ENCODE measurements around the gene MORC1.
A peak's percentile ranks its signal among the peaks of the same experiment; 100 is the strongest.

The MORC1 gene

GRCh38 chr3:109125902-109126301 is 8.0 kb upstream of the MORC1 start:
- Histone ChIP-seq H3K4me2 (ENCODE audit: low read length, poor library complexity, severe bottlenecking) (no peak overlapping the region), H2BK15ac (ENCODE audit: low read depth, poor library complexity, severe bottlenecking) (no peak overlapping the region), H3K4me1 (ENCODE audit: control insufficient read depth, insufficient read depth, low read depth, low read length) (no peaks in the 10 kb centered on the region), H3K14ac (ENCODE audit: low read length in 2 of 2) (no peak overlapping the region), H3K23ac (ENCODE audit: low read length in 2 of 2) (no peak overlapping the region), H3K4ac (ENCODE audit: low read depth in 1 of 2, low read length in 2 of 2) (no peak overlapping the region), H3K36me3 (ENCODE audit: control insufficient read depth in 1 of 2, insufficient read depth in 2 of 2, low read depth in 1 of 2, low read length in 2 of 2) (no peaks in the 10 kb centered on the region), H2AFZ (ENCODE audit: low read depth, low read length) (no peak overlapping the region), H2BK120ac (ENCODE audit: low read depth, low read length) (no peak overlapping the region), H3K4me3 (ENCODE audit: insufficient read depth in 1 of 2, low read depth in 1 of 2, low read length in 2 of 2) (no peak overlapping the region), H3K27me3 (ENCODE audit: control insufficient read depth in 1 of 2, insufficient read depth in 1 of 2, low read length in 2 of 2) (no peaks in the 10 kb centered on the region), H2BK5ac (ENCODE audit: low read depth, low read length, poor library complexity, severe bottlenecking) (no peak overlapping the region), H3K9me3 (ENCODE audit: control insufficient read depth, low read length) (peaks cover 2% of the 10 kb centered on the region), H3K18ac (ENCODE audit: low read depth in 1 of 2, low read length in 2 of 2) (no peak overlapping the region), H3K9ac (ENCODE audit: low read length) (no peak overlapping the region), H3K79me1 (replicated peaks; ENCODE audit: low read length, poor library complexity, severe bottlenecking) (no peaks in the 10 kb centered on the region), H2BK12ac (ENCODE audit: low read length in 2 of 2) (no peak overlapping the region), H4K8ac (ENCODE audit: low read length) (no peak overlapping the region), H4K91ac (ENCODE audit: low read length) (no peak overlapping the region), H2AK5ac (ENCODE audit: low read length, severe bottlenecking) (no peak overlapping the region), H3K27ac (ENCODE audit: low read length, poor library complexity, severe bottlenecking) (no peak overlapping the region)
- DNase-seq: no peak

- Histone ChIP-seq H2BK120ac (ENCODE audit: low read depth, low read length) (no peak overlapping the region), H3K14ac (ENCODE audit: low read length in 2 of 2) (no peak overlapping the region), H4K91ac (ENCODE audit: low read length) (no peak overlapping the region), H3K36me3 (ENCODE audit: control insufficient read depth in 1 of 2, insufficient read depth in 2 of 2, low read depth in 1 of 2, low read length in 2 of 2) (no peaks in the 10 kb centered on the region), H2AK5ac (ENCODE audit: low read length, severe bottlenecking) (no peak overlapping the region), H2BK15ac (ENCODE audit: low read depth, poor library complexity, severe bottlenecking) (no peak overlapping the region), H2AFZ (ENCODE audit: low read depth, low read length) (no peak overlapping the region), H3K23ac (ENCODE audit: low read length in 2 of 2) (no peak overlapping the region), H3K27ac (ENCODE audit: low read length, poor library complexity, severe bottlenecking) (no peak overlapping the region), H3K4me3 (ENCODE audit: insufficient read depth in 1 of 2, low read depth in 1 of 2, low read length in 2 of 2) (no peak overlapping the region), H3K27me3 (ENCODE audit: control insufficient read depth in 1 of 2, insufficient read depth in 1 of 2, low read length in 2 of 2) (no peaks in the 10 kb centered on the region), H3K4ac (ENCODE audit: low read depth in 1 of 2, low read length in 2 of 2) (no peak overlapping the region), H3K9ac (ENCODE audit: low read length) (no peak overlapping the region), H2BK12ac (ENCODE audit: low read length in 2 of 2) (no peak overlapping the region), H3K4me1 (ENCODE audit: control insufficient read depth, insufficient read depth, low read depth, low read length) (no peaks in the 10 kb centered on the region), H3K4me2 (ENCODE audit: low read length, poor library complexity, severe bottlenecking) (no peak overlapping the region), H3K79me1 (replicated peaks; ENCODE audit: low read length, poor library complexity, severe bottlenecking) (no peaks in the 10 kb centered on the region), H3K18ac (ENCODE audit: low read depth in 1 of 2, low read length in 2 of 2) (no peak overlapping the region), H2BK5ac (ENCODE audit: low read depth, low read length, poor library complexity, severe bottlenecking) (no peak overlapping the region), H3K9me3 (ENCODE audit: control insufficient read depth, low read length) (no peaks in the 10 kb centered on the region), H4K8ac (ENCODE audit: low read length) (no peak overlapping the region)
- DNase-seq: no peak
These were observed 4.8 kb upstream of the MORC1 start for GRCh38 chr3:109122690-109123089.

- H3K4me1 ChIP-seq (ENCODE audit: control insufficient read depth, insufficient read depth, low read depth, low read length): no peaks in the 10 kb centered on the region
- no peak overlapping the region for H2BK5ac ChIP-seq (ENCODE audit: low read depth, low read length, poor library complexity, severe bottlenecking)
- no peak overlapping the region for H3K14ac ChIP-seq (ENCODE audit: low read length in 2 of 2)
- H3K4me2 ChIP-seq (ENCODE audit: low read length, poor library complexity, severe bottlenecking): no peak overlapping the region
- DNase-seq: no peak
- no peak overlapping the region for H3K23ac ChIP-seq (ENCODE audit: low read length in 2 of 2)
- no peaks in the 10 kb centered on the region for H3K36me3 ChIP-seq (ENCODE audit: control insufficient read depth in 1 of 2, insufficient read depth in 2 of 2, low read depth in 1 of 2, low read length in 2 of 2)
- H3K9ac ChIP-seq (ENCODE audit: low read length): no peak overlapping the region
- no peak overlapping the region for H3K4me3 ChIP-seq (ENCODE audit: insufficient read depth in 1 of 2, low read depth in 1 of 2, low read length in 2 of 2)
- H3K18ac ChIP-seq (ENCODE audit: low read depth in 1 of 2, low read length in 2 of 2): no peak overlapping the region
- no peaks in the 10 kb centered on the region for H3K79me1 ChIP-seq (replicated peaks; ENCODE audit: low read length, poor library complexity, severe bottlenecking)
- H3K27ac ChIP-seq (ENCODE audit: low read length, poor library complexity, severe bottlenecking): no peak overlapping the region
- H2AK5ac ChIP-seq (ENCODE audit: low read length, severe bottlenecking): no peak overlapping the region
- H4K91ac ChIP-seq (ENCODE audit: low read length): no peak overlapping the region
- H2BK15ac ChIP-seq (ENCODE audit: low read depth, poor library complexity, severe bottlenecking): no peak overlapping the region
- H3K9me3 ChIP-seq (ENCODE audit: control insufficient read depth, low read length): no peaks in the 10 kb centered on the region
- no peak overlapping the region for H4K8ac ChIP-seq (ENCODE audit: low read length)
- no peaks in the 10 kb centered on the region for H3K27me3 ChIP-seq (ENCODE audit: control insufficient read depth in 1 of 2, insufficient read depth in 1 of 2, low read length in 2 of 2)
- H2AFZ ChIP-seq (ENCODE audit: low read depth, low read length): no peak overlapping the region
- no peak overlapping the region for H2BK12ac ChIP-seq (ENCODE audit: low read length in 2 of 2)
- no peak overlapping the region for H3K4ac ChIP-seq (ENCODE audit: low read depth in 1 of 2, low read length in 2 of 2)
- 90% methylated on average over 4 of the region's 7 CpGs for WGBS
- H2BK120ac ChIP-seq (ENCODE audit: low read depth, low read length): no peak overlapping the region
These were observed 650 bp upstream of the MORC1 start for GRCh38 chr3:109118584-109118983.

- Histone ChIP-seq H3K14ac (ENCODE audit: low read length in 2 of 2) (no peak overlapping the region), H3K79me1 (replicated peaks; ENCODE audit: low read length, poor library complexity, severe bottlenecking) (no peaks in the 10 kb centered on the region), H3K4me1 (ENCODE audit: control insufficient read depth, insufficient read depth, low read depth, low read length) (no peaks in the 10 kb centered on the region), H3K4ac (ENCODE audit: low read depth in 1 of 2, low read length in 2 of 2) (no peak overlapping the region), H3K36me3 (ENCODE audit: control insufficient read depth in 1 of 2, insufficient read depth in 2 of 2, low read depth in 1 of 2, low read length in 2 of 2) (no peaks in the 10 kb centered on the region), H3K9ac (ENCODE audit: low read length) (no peak overlapping the region), H2AK5ac (ENCODE audit: low read length, severe bottlenecking) (no peak overlapping the region), H3K27me3 (ENCODE audit: control insufficient read depth in 1 of 2, insufficient read depth in 1 of 2, low read length in 2 of 2) (no peaks in the 10 kb centered on the region), H2BK12ac (ENCODE audit: low read length in 2 of 2) (no peak overlapping the region), H3K18ac (ENCODE audit: low read depth in 1 of 2, low read length in 2 of 2) (no peak overlapping the region), H3K4me2 (ENCODE audit: low read length, poor library complexity, severe bottlenecking) (no peak overlapping the region), H2BK15ac (ENCODE audit: low read depth, poor library complexity, severe bottlenecking) (no peak overlapping the region), H2AFZ (ENCODE audit: low read depth, low read length) (no peak overlapping the region), H2BK120ac (ENCODE audit: low read depth, low read length) (no peak overlapping the region), H4K91ac (ENCODE audit: low read length) (no peak overlapping the region), H2BK5ac (ENCODE audit: low read depth, low read length, poor library complexity, severe bottlenecking) (no peak overlapping the region), H3K23ac (ENCODE audit: low read length in 2 of 2) (no peak overlapping the region), H4K8ac (ENCODE audit: low read length) (no peak overlapping the region), H3K9me3 (ENCODE audit: control insufficient read depth, low read length) (no peaks in the 10 kb centered on the region), H3K4me3 (ENCODE audit: insufficient read depth in 1 of 2, low read depth in 1 of 2, low read length in 2 of 2) (no peak overlapping the region), H3K27ac (ENCODE audit: low read length, poor library complexity, severe bottlenecking) (no peak overlapping the region)
- 58% methylated on average over 2 of the region's 2 CpGs for WGBS
- peak; percentile 31 for DNase-seq
These were observed 1.9 kb downstream of the MORC1 start for GRCh38 chr3:109116031-109116430.
